GM12801 (cell line): ENCODE measurements around the gene MED12.

Experiments used
- TF ChIP-seq, protein P1 (sequence below): IDR thresholded peaks from one replicate; pipeline ENCODE4 v1.5.1; 2011; ENCODE audit warnings: control low read depth; ENCODE audit not compliant: insufficient read length; ENCODE audit errors: extremely low read depth

MED12 gene

DNA sequence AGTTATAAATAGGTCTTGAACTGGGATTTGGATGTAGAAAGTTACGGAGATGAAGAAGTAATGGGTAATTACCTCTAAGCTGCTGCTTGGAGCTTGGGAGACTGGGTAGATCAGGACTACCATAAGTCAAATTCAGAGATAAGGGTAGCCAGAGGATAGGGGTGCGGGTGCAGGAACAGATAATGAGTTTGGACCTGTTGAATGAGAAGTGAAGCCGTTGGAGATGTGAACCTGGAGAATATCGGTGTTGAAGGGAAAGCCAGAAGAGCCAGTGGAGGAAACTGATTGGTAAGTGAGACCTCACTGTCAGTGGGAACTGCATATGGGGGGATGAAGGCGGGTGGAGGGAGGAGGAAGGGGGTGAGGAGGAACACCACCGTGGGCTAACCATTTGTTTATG is 23.4 kb upstream of the MED12 start:
- TF ChIP-seq, protein P1, sequence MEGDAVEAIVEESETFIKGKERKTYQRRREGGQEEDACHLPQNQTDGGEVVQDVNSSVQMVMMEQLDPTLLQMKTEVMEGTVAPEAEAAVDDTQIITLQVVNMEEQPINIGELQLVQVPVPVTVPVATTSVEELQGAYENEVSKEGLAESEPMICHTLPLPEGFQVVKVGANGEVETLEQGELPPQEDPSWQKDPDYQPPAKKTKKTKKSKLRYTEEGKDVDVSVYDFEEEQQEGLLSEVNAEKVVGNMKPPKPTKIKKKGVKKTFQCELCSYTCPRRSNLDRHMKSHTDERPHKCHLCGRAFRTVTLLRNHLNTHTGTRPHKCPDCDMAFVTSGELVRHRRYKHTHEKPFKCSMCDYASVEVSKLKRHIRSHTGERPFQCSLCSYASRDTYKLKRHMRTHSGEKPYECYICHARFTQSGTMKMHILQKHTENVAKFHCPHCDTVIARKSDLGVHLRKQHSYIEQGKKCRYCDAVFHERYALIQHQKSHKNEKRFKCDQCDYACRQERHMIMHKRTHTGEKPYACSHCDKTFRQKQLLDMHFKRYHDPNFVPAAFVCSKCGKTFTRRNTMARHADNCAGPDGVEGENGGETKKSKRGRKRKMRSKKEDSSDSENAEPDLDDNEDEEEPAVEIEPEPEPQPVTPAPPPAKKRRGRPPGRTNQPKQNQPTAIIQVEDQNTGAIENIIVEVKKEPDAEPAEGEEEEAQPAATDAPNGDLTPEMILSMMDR: no peak

DNA sequence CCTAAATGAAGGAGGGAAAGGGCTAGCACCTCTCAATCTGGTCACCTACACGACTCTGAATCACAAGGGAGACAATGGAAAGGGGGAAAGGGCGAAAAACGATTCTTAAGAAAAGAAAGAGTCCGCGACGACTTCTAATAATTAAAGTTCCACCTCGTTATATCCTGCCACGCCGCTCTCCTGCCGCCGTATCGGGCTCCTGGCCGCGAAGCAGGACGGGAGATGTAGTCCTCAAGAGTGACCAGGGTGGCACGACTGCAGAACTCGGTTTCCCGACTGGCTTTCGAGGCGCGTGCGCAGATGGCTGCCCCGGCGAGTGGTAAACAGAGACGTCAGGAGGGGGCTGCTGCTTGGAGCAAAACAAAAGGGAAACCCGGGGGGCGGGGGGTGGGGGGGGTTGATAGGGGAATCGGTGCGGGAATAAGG is 22.8 kb upstream of the MED12 start, which contains the start of gene FOXO4:
TSS of gene FOXO4 (plus strand) at position 297 of the 426 bp plus-strand sequence. CDS start 678 bp downstream, outside the sequence.
- TF ChIP-seq, protein P1: no peak

DNA sequence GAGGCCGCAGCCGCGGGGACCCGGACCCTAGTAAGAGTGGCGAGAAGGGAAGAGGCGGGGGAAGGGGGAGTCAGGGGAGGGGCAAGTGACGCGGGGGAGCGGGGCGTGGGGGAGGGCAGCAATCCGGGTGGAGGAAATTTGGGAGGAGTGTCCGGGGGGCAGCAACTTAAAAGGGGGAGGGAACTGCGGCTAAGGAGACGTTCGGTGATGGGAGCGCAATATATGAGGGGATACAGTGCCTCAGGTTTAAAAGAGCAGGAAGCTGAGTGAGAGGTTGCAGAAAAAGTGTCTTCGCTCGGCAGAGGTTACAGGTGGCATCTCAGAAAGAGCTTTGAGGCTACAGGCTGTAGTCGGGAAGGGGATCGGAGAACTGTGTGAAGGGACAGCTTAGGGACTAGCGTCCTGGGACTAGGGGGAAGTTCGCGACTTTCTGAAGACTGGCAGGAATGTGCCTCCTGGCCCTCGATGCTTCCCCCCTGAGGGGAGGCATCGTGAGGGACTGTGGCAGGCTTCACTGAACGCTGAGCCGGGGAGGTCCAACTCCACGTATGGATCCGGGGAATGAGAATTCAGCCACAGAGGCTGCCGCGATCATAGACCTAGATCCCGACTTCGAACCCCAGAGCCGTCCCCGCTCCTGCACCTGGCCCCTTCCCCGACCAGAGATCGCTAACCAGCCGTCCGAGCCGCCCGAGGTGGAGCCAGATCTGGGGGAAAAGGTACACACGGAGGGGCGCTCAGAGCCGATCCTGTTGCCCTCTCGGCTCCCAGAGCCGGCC is 22.2 kb upstream of the MED12 start:
- TF ChIP-seq, protein P1: no peak

DNA sequence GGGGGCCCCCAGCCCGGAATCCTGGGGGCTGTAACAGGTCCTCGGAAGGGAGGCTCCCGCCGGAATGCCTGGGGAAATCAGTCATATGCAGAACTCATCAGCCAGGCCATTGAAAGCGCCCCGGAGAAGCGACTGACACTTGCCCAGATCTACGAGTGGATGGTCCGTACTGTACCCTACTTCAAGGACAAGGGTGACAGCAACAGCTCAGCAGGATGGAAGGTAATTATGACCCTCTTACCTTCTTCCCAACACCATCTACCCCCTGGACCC is 21.7 kb upstream of the MED12 start:
- TF ChIP-seq, protein P1: no peak

DNA sequence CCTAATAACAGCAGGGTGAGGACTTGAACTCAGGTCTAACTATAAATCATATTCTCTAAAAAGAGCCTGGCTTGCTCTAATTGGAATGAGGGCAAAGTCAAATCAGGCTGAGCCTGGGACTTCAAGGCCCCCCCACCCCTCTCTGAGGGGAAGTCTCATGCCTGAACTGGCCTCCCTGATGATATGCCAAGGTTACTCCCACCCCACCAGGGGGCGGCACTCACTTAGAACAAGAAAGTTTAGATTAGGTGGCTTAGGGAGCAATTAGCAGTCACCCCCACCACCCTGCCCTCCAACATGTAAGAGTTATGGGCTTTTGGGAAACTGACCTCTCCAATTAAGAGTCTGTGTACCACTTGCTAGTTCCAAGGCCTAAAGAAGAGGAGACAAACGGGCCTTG is 20.1 kb upstream of the MED12 start:
- TF ChIP-seq, protein P1: no peak

DNA sequence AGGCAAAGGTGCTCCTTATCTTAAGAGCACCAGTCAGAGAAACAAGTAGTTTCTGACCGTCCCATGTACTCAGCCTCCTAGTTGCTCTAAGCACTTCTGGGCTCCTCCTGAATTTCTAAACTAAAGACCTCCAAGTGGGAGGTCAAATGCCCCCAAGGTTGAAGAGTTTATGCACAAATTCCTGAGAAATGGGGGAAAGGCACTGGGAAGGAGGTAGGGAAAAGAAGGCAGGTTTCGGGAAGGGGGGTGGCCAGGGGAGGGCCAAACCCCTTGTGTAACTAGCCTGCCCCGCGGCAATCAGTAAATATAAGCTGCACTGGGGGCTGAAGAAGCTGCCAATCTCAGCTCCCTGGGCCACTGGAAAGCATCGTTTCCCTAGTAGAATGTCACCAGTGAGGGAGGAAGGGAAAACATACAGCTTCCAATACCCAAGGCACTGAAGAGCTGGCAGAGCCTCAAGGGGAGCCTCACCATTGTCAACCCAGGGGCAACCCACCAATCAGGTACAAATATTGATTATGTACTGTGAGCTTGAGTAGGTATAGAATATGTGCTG is 19.4 kb upstream of the MED12 start:
- TF ChIP-seq, protein P1: no peak

DNA sequence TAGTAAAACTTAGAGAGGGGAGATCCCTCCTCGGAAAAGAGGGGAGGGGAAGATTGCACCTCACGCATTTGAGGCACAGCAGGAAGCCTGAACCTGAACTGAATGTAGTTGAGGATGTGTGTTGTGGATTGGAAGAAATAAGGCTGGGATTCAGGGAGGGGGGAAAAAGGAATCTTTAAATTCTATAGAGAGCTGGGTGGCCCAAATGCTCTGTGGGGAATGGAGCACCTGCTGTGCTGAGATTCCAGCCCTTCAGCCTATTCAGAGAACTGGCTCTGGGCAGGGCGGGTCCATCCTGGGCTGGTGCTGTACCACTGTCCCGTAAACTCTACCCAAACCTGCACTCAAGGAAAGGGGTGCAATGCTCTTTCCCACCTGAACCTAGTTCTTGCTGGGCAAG is 18.7 kb upstream of the MED12 start:
- TF ChIP-seq, protein P1: no peak
